Mucosa of descending colon (tissue), 3 donors: ENCODE results near the gene YARS2. TPM values are rescaled to one million over a fixed set of nuclear protein-coding genes. Genes with fewer than 3 reads are reported as not detected.

ENCODE experiments used
- ATAC-seq: fragments of 200-7000 bp; cut with Tn5 transposase; one replicate; pipeline ENCODE4 v1.9.1; 2020; ENCODE audit warnings: mild to moderate bottlenecking, moderate library complexity
- DNase-seq, 3 donors: peaks; one replicate each; pipeline ENCODE4 v3.0.0-alpha.2; 2020
- H3K36me3 ChIP-seq: fragments of 200-600 bp; one replicate; pipeline ENCODE4 v1.8.0; 2021; ENCODE audit warnings: low read depth, mild to moderate bottlenecking
- H3K4me1 ChIP-seq: fragments of 200-600 bp; one replicate; pipeline ENCODE4 v1.8.0; 2021; ENCODE audit warnings: low read depth, mild to moderate bottlenecking
- H3K4me3 ChIP-seq: fragments of 200-600 bp; one replicate; pipeline ENCODE4 v1.8.0; 2021; ENCODE audit warnings: mild to moderate bottlenecking
- H3K9me3 ChIP-seq: fragments of 200-600 bp; one replicate; pipeline ENCODE4 v1.8.0; 2021; ENCODE audit warnings: mild to moderate bottlenecking
- CTCF ChIP-seq: fragments of 200-600 bp; IDR thresholded peaks from one replicate; pipeline ENCODE4 v1.8.0; 2022; ENCODE audit warnings: antibody characterized with exemption, mild to moderate bottlenecking
- intact Hi-C, 2 donors: fragments of 100-400 bp; cut with DNase I in 1 of 2; cut with micrococcal nuclease in 1 of 2; formaldehyde crosslinking; loops; one replicate each; pipeline versions ENCODE4 v1.11.0 to v1.11.1; 2022; cut with DNase I, micrococcal nuclease
- total RNA-seq, 3 donors: library from RNA; stranded (reverse); fragmentation: NEBNext Ultra II Directional in 2 of 3; extraction: Animal tissue kit (Norgen Biotek cat#: 25700) in 2 of 3; gene quantifications; one replicate each; pipeline versions ENCODE4 v1.2.1 to v1.2.4, GENCODE V29; 2021 to 2023
- donor health status: DM: no; HTN: no; CAD: no; lungs with moderate emphysema.
- donor health status: DM: no; HTN: no; CAD: no.
- donor health status: DM: no; HTN: yes; CAD: no.

Gene YARS2
- total RNA-seq, 3 donors from 2014 or later: 11.7 to 13.4 (median 12.0) TPM

GRCh38 chr12:32698285-32698684 is 57.4 kb downstream of the YARS2 start:
- Histone ChIP-seq H3K4me1 (no peaks in the 10 kb centered on the region), H3K9me3 (no peaks in the 10 kb centered on the region), H3K4me3 (no peak overlapping the region), H3K36me3 (no peaks in the 10 kb centered on the region)
- no peak for TF ChIP-seq CTCF
- DNase-seq (no peak), ATAC-seq (no peak)
- intact Hi-C loops: no loop called here

- Histone ChIP-seq H3K9me3 (no peaks in the 10 kb centered on the region), H3K4me1 (no peaks in the 10 kb centered on the region), H3K4me3 (no peak overlapping the region), H3K36me3 (no peaks in the 10 kb centered on the region)
- intact Hi-C loops: no loop called here
- no peak for TF ChIP-seq CTCF
- DNase-seq: no peak
- no peak for ATAC-seq
These were observed 58.3 kb downstream of the YARS2 start for GRCh38 chr12:32697445-32697844.

Other genes starting within 250 kb of the YARS2 start
- gene DNM1L, start 76.6 kb downstream of the YARS2 start, total RNA-seq: 10 to 100 TPM; 58.8 to 64.9 (median 62.6) TPM
- gene PKP2, start 140.9 kb upstream of the YARS2 start, total RNA-seq: 100 to 1,000 TPM in 2 of 3 donors, 10 to 100 TPM in 1; 85.0 to 189 (median 147) TPM